ENCODE measurements around the gene CLOCK.

DNA sequence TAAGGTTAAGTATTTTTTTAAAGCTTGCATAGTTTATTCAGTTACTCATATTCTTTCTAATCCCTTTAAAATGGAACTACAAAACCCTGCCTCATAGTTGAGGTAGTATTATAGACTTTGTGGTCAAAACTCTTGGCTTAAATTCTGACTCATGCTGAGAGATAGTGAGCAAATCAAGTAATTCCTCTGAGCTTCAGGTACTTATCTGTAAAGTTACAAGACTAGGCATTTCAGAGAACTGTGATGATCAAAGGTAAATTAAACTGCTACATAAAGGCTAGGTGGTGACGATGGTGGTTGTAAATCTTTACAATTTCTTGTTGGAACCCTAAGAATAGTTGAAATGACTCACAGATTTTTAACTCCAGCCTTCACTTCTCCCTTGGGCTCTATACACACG lies 3.2 kb upstream of the CLOCK start:
- TF ChIP-seq, protein P1, sequence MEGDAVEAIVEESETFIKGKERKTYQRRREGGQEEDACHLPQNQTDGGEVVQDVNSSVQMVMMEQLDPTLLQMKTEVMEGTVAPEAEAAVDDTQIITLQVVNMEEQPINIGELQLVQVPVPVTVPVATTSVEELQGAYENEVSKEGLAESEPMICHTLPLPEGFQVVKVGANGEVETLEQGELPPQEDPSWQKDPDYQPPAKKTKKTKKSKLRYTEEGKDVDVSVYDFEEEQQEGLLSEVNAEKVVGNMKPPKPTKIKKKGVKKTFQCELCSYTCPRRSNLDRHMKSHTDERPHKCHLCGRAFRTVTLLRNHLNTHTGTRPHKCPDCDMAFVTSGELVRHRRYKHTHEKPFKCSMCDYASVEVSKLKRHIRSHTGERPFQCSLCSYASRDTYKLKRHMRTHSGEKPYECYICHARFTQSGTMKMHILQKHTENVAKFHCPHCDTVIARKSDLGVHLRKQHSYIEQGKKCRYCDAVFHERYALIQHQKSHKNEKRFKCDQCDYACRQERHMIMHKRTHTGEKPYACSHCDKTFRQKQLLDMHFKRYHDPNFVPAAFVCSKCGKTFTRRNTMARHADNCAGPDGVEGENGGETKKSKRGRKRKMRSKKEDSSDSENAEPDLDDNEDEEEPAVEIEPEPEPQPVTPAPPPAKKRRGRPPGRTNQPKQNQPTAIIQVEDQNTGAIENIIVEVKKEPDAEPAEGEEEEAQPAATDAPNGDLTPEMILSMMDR (IDR thresholded peaks at IDR 0.05; ENCODE audit: insufficient read depth, low read length, poor library complexity, severe bottlenecking) = no peak
- no peak for TF ChIP-seq EZH2phosphoT487 (conservative IDR thresholded peaks at IDR 0.05; ENCODE audit: low read length)
